Endometrial microvascular endothelial cells (primary cell): Measurements from ENCODE around the gene GRPEL2. TPM values are rescaled to one million over a fixed set of nuclear protein-coding genes. Genes with fewer than 3 reads are reported as not detected.

ENCODE experiments used
- in situ Hi-C: cut with HindIII; loops from 2 replicates; pipeline ENCODE4 v1.10.0; 2017; ENCODE audit warnings: low sequenced_read_pairs, low pct_unique_long_range_greater_than_20kb; ENCODE audit errors: inconsistent ontology term
- total RNA-seq: library from RNA; depleted of rRNA; stranded (reverse); fragments of >200 nt; gene quantifications from one replicate; pipeline ENCODE4 v1.2.3, GENCODE V29; 2015; ENCODE audit errors: inconsistent ontology term

Gene GRPEL2
- total RNA-seq, 1 donor from 2014 or later, result 9.5 TPM

DNA sequence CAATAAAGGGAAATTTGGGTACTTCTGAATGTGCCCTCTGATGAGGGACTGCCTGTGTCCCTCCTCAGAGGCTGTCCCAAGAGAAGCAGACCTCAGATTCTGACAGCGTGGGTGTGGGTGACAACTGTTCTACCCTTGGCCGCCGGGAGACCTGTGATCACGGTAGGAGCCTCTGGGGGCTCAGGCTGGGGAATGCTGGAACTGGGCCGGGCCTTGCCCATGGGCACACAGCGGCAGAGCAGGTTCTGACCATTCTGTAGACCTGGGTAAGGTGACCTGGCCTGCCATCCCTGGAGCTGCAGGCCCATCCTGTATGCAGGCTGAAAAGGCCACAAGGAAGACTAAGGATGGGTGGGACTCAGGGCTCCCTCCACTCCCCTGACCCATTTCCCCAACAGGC lies 29.5 kb upstream of the GRPEL2 start:
- in situ Hi-C loops, result no loop called here

DNA sequence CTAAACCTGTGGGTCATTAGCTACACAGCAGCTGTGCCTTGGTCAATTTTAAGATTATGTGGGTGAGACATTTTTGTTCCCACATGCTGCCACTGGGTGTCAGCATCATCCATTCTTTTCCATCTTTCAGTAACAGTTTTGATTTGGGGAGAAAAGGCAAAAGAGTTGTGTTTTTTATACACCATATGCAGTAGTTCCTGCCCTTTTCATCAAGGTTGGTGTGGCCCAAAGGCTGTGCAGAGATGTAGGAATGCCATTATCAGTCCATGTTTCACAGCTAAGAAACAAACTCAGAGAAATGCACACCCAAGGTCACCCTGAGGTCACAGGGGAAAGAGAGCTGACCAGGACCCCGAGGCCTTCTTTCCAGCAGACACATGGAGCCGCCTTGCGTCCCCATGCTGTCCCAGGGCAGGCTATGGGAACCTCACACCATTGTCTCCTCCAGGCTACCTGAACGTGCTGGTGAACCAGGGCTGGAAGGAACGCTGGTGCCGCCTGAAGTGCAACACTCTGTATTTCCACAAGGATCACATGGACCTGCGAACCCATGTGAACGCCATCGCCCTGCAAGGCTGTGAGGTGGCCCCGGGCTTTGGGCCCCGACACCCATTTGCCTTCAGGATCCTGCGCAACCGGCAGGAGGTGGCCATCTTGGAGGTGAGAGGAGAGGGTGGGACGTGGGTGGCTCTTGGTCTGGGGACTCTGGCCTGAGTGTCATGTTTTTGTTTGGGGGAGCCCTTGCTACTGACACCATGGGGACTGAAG lies 27.8 kb upstream of the GRPEL2 start:
- in situ Hi-C loops, result no loop called here

DNA sequence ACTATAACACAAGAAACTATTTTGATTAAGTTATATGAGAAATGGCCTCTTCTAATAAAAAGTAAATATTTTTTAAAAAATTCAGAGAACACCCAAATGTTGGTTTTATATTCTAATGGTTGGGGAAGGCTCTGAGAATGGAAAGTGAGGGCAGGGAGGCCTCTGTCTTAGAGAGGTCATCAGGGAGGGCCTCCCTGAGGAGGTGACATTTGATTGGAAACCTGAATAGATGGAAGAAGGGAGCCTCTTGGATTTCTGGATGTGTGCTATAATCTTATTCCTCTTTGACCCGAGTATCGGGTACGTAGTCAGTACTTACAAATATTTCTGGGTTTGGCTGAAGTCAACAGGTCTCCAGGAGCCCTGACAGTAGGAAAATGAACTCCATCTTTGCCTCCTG lies 26.1 kb upstream of the GRPEL2 start:
- in situ Hi-C loops, result no loop called here

DNA sequence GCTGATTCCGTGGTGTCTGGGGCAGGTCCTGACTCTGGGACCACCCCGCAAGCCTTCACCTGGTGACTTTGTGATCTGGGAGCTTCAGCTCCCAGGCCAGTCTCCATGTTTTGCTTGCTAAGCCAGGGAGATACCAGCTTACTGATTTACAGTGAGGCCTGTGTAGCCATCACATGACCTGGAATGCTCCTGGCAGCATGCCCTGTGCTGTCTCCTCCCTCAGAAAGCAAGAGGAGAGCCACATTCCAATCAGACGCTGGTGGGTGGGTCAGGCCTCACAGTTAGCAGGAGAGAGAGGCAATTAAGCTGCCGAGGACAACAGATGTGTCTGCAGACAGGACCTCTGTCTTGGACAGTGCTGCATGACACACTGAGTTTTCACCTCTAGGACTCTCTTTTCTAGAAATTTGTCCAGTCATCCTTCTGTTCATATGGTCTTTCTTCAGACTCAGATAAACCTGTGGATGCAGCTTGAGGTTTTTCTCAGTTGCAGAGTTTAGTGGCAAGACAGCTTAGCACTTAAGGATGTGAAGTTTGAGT lies 24.4 kb upstream of the GRPEL2 start:
- in situ Hi-C loops, result no loop called here

DNA sequence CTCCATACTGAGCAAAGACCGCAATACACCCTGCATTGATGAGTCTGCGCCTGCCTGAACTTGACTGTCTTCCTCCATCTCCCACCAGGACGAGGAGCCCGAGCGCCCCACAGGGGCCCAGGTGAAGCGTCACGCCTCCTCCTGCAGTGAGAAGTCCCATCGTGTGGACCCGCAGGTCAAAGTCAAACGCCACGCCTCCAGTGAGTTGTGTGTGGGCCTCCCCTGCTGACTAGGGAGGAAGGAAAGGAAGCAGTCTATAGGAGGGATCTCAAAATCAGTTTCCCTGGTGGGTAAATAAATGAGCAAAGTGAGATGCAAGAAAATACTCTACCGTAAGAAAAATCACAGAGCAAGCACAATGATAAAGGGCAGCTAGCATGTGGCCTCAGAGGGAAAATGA lies 22.8 kb upstream of the GRPEL2 start:
- in situ Hi-C loops, result no loop called here

DNA sequence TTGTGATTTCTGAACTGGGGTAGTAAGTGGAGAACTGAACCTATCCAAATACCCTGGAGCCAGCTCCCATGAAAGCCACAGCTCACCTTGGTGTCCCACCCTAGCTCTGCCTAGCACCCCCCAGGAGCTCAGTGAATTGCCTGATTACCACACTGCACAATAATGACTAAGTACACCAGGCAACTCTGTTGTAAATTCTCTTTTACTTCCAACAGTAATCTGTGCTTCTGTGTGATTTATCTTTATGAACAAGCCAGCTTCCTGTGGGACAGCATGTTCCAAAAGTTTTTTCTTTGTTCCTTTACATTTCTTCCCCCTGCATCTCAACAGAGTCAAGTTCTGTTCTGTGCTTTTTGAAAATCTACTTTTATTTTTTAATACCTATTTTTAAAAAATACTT lies 22.1 kb upstream of the GRPEL2 start:
- in situ Hi-C loops, result no loop called here

DNA sequence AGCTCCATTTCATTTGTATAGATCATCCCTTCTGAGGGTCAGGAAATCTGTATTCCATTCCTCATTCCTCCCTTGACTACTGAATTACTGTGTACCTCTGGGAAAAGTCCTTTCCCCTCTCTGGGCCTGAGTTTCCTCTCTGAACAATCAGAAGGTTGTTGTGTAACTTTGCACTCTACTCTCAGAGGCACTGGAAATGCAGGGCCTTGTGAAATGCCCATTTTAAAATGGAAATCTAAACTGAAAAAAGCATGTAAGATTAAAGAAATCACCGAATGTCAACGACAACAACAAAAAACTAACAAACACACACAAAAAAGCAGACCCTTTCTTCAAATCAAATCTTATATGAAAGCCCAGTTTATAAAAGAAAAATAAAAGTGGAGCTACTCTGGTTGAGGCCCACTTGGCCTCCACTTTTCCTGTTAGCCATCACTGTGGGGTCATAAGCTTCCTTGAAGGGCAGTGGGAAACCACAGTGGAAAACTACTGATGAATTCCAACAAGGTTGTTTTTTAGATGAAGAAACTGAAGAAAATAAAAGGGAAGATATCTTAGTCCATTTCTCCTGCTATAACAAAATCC lies 21.6 kb upstream of the GRPEL2 start:
- in situ Hi-C loops, result no loop called here

DNA sequence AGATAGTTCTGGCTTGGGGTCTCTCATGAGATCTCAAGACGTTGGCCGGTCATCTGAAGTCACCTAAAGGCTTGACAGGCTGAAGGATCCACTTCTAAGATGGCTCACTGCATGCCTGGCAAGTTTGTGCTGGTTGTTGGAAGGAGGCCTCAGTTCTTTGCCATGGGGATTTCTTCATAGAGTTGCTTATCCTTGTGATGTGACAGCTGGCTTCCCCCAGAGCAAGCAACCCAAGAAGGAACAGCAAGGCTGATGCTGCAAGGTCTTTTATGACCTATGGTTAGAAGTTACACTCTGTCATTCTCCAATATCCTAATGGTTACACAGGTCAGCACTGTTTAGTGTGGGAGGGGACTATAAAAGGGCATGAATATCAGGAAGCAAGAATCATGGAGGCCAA lies 20.7 kb upstream of the GRPEL2 start:
- in situ Hi-C loops, result no loop called here

DNA sequence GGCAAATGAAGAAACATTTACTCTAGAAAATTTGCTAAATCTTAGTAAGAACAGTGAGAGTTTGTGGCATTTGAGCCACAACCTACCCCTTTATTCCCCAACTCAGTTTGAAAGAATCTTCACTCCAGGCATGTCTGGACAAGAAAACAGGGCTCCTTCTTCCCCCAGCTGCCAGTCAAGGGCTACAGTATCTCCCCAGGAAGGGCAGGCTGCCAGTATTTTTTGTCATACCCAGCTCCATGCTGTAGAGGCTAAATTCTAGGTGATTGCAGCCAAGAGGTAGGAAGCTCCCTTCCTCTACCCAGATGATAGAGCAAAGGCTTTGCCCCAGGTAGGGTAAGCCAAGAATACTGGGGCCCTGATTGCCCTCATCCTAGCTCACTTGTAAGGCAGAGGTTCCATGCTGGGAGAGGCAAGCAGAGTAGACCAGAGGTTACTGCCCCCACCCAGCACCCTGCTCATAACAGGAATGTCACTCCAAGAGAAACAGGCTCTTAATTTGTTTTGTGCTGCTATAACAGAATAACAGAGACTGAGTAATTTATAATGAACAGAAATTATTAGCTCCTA lies 20.0 kb upstream of the GRPEL2 start:
- in situ Hi-C loops, result no loop called here

DNA sequence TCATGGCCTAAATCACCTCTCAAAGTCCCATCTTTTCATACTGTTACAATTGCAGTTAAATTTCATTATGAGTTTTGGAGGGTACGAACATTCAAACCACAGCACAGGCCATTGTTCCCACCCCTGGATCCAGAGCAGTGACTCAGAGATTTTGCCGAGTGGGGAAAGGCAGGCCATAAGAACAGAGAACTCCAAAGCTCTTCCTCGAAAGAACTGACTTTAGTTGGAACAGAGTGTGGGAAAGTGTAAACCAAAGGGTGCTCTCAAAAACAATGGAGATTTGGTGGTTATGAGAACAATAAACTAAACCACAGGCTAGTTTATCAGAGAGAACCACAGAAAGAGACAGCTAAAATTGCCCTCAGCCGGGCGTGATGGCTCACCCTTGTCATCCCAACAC lies 19.4 kb upstream of the GRPEL2 start:
- in situ Hi-C loops, result no loop called here

DNA sequence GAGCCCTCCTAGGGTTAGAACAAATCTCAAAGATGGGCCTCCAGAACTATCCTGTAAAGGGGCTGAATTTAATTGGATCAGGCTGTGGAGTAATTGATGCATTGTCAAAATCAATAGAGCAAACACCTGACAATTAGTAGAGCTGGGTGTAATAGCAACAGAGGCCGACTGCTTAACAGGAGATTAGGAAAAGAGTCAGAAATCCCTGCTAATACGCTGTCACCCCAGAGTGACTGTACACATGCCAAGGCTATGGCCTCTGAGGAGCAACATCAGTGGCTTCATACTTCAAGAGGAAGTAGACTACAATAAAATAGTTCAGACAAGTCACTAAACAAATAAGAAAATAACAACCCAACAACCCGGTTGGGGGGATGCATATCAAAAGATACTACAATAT lies 18.7 kb upstream of the GRPEL2 start:
- in situ Hi-C loops, result no loop called here

DNA sequence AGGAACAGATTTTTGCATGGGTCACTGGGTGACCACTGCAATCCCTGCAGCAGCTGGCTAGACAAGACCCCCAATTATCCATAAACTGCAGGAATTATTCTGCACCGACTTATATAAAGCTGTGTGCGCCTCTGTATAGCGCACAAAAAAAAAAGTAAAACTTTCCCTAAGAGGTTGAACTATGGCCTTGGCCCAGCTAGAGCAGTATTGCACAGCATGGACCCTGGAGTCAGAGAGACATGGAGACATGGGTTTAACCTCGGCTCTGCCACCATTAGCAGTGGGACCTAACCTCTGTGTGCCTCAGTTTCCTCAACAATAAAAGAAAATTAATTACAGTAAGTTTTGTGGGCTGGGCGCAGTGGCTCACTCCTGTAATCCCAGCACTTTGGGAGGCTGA lies 17.1 kb upstream of the GRPEL2 start:
- in situ Hi-C loops, result no loop called here

DNA sequence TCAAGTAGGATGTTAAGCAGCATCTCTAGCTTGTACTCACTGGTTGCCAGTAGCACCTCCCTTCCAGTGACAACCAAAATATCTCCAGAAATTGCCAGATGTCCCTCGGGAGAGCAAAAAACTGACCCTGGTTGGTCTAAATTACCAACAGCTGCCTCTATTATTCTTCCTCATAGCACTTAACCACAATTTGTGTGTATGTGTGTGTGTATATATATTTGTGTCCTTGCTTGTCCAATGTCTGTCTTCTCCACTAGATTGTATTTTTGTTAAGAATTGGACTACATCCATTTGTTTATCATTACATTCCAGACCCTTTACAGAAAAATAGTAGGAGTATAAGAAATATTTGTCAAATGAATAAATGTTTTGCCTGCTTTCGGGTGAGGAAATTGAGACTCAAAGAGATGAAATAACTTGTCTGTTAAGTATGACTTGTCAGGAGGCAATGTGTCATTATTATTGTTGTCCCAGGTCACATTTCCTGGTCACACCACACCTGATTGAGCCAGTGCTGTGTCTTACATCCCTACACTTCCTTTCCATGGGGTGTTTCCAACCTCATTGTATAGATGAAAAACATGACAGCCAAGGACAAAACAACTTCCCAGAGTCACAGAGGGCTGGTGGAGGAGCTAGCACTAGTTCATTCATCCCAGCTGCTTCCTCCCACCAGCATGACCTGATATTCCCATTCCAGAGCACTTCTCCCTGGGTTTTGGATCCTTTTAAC lies 11.4 kb upstream of the GRPEL2 start:
- in situ Hi-C loops, result no loop called here

DNA sequence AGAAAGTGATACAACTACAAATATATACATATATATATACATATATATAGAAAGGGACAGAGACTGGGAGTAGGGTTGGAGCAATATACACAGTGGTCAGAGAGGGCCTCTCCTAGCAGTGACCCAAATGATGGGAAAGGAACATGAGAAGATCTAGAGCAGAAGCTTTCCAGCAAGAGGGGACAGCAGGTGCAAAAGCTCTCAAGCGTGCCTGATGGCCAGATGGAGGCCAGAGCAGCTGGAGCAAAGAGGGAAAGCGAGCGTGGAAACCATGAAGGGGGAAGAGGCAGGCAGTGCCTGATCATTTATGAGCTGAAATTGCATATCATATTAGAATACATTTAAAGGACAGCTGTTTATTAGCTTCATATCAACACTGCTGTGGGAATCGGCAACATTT lies 7.6 kb upstream of the GRPEL2 start:
- in situ Hi-C loops, result no loop called here

DNA sequence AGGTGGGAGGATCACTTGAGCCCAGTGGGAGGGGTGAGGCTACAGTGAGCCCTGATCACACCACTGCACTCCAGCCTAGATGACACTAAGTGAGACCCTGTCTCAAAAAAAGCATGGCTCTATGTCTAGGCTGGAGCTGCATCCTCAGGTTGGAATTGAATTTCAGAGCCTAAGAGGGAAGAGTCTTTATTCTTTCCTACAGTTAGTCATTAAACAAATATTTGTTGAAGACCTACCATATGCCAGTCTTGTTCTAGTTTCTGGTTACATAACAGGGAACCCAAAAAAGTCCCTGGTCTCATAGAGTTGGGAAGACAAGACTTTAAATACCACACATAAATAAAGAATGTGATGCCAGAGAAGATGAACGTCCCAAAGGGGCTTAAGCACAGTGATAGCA lies 6.9 kb upstream of the GRPEL2 start:
- in situ Hi-C loops, result no loop called here

DNA sequence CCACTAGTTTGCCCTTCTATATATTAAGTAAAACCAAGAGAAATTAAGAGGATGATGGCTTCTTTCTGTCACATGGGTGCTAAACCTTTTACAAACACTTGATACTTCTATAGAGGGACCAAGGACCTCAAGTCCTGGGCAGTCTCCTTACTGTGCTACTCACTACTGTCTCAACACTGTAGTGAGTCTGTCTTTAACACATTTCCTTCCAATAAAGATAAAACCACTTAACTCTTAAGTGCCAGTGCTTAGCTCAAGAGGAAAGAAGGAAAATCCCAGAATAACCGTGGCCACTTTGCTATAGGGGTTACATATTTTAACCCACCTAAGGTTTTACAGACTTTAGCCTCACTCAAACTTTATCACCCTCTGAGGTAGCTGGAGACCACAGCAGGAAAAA lies 4.4 kb upstream of the GRPEL2 start:
- in situ Hi-C loops, result no loop called here

DNA sequence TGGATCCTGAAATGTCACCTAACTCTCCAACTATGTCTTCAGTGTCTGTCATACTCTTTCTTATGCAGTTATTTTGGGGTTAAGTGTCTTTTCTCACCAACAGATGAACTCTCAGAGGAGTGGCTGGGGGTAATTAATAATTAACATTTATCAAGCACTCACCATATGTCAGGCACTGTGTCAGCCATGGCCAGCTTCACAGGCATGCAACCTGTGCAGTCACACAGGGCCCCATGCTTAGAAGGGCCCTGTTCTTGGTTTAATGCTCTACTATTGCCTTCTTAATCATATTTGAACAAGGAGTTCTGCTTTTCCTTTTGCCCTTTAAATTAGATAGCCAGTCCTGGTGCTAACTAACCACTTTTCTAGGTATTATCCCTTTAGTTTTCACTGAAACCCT lies 3.4 kb upstream of the GRPEL2 start:
- in situ Hi-C loops, result no loop called here

DNA sequence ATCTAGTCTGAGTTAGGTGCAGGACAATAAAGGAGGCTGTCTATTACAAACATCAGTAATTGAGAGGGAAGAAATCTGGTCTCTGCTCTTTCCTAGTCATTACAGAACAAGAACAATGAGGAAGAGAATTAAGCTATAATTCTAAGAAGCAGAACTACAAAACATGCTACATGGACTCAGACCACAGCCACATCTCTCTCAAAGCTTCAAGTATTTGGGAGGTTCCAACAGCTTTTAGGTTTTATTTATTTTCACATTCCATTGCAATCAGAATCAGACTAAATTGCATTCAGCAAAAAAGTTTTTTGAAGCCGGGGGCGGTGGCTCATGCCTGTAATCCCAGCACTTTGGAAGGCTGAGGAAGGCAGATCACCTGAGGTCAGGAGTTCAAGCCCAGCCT lies 1.1 kb upstream of the GRPEL2 start:
- in situ Hi-C loops, result no loop called here

DNA sequence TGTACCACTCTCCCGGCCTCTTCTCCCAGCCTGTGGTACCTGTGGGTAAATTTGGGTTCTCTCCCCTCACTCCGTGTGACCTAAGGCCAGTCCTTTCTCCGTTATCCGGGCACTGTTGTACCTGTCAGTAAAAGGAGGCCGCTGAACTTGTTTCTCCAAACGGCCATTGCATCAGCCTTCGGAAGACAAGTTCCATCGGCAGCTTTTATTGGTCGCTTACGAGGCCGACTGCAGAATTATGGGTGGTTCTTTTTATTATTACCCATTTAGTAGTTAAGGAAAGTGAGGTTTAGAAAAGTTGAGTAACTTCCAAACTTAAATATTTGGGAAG lies 558 bp downstream of the GRPEL2 start:
- in situ Hi-C loops, result no loop called here

DNA sequence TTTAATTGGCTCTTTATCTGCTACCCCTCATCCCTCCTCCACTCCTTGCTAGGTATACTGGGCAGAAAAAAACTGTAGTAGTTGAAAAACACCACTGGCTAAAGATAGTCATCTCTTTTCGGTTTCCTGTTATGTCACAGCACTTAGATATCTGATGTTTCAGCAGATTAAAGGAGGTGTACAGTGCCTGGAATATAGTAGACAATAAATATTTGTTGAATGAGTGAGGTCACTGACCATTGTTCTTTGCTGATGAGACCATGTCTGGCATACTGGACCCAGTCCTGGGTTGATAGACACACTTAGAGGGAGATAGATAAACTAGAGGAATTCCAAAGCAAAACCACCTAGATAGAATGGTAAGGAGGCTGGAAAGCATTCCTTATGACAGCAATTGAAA lies 3.2 kb downstream of the GRPEL2 start:
- in situ Hi-C loops, result no loop called here
